Smooth muscle cell (in vitro differentiated cells): ENCODE measurements around the gene CPTP. TPM values are rescaled to one million over a fixed set of nuclear protein-coding genes. Genes with fewer than 3 reads are reported as not detected.

Experiments used
- DNase-seq: peaks from one replicate; lab custom pipeline; 2025; ENCODE audit not compliant: unreplicated experiment; lab: John Stamatoyannopoulos, UW
- H2AFZ ChIP-seq: fragments of 200-600 bp; sonication (generic); 2 replicates; pipeline ENCODE4 v1.6.0; 2016; ENCODE audit warnings: antibody characterized with exemption, low read depth, mild to moderate bottlenecking
- H3F3A ChIP-seq: fragments of 200-600 bp; sonication (generic); 2 replicates; pipeline ENCODE4 v1.6.0; 2017; ENCODE audit warnings: antibody characterized with exemption, low read depth
- H3K27ac ChIP-seq: fragments of 200-600 bp; sonication (generic); 2 replicates; pipeline ENCODE4 v1.5.1; 2016; ENCODE audit warnings: low read depth, mild to moderate bottlenecking
- H3K27me3 ChIP-seq: fragments of 200-600 bp; sonication (generic); 2 replicates; pipeline ENCODE4 v1.6.1; 2016; ENCODE audit warnings: low read depth, mild to moderate bottlenecking
- H3K36me3 ChIP-seq: fragments of 200-600 bp; sonication (generic); 2 replicates; pipeline ENCODE4 v1.5.1; 2016; ENCODE audit warnings: low read depth
- H3K4me1 ChIP-seq: fragments of 200-600 bp; sonication (generic); 2 replicates; pipeline ENCODE4 v1.5.1; 2016; ENCODE audit warnings: low read depth
- H3K4me2 ChIP-seq: fragments of 200-600 bp; sonication (generic); 2 replicates; pipeline ENCODE4 v1.6.0; 2016; ENCODE audit warnings: mild to moderate bottlenecking
- H3K4me3 ChIP-seq: fragments of 200-600 bp; sonication (generic); 2 replicates; pipeline ENCODE4 v1.5.1; 2016; ENCODE audit warnings: mild to moderate bottlenecking
- H3K79me2 ChIP-seq: fragments of 200-600 bp; sonication (generic); 2 replicates; pipeline ENCODE4 v1.6.0; 2016; ENCODE audit warnings: low read depth, mild to moderate bottlenecking
- H3K9ac ChIP-seq: fragments of 200-600 bp; sonication (generic); 2 replicates; pipeline ENCODE4 v1.6.0; 2016; ENCODE audit warnings: low read depth
- H3K9me3 ChIP-seq: fragments of 200-600 bp; sonication (generic); replicated peaks from 2 replicates; pipeline ENCODE4 v1.5.1; 2016; ENCODE audit warnings: low read depth
- H4K20me1 ChIP-seq: fragments of 200-600 bp; sonication (generic); 2 replicates; pipeline ENCODE4 v1.6.0; 2016; ENCODE audit warnings: low read depth
- CTCF ChIP-seq: fragments of 200-600 bp; sonication (generic); IDR thresholded peaks from 2 replicates; pipeline ENCODE4 v1.5.1; 2017; ENCODE audit warnings: borderline replicate concordance, mild to moderate bottlenecking, antibody characterized with exemption; ENCODE audit not compliant: insufficient read depth, poor library complexity, severe bottlenecking
- WGBS: methylation state at CpG from one replicate; pipeline ENCODE4 v1.1.7; 2016; ENCODE audit warnings: low lambda C conversion rate; 5-methylcytosine and 5-hydroxymethylcytosine counted together
- polyA plus RNA-seq: library from polyadenylated mRNA; unstranded; fragments of >200 nt; fragmentation: Nextera tagmentation; extraction: Ambion mirVana; gene quantifications from 2 replicates; pipeline ENCODE4 v1.2.1, GENCODE V29; 2016
- total RNA-seq: library from RNA; depleted of rRNA; stranded (reverse); fragments of >200 nt; gene quantifications from 2 replicates; pipeline ENCODE4 v1.2.3, GENCODE V29; 2014

The CPTP gene
- total and polyA plus RNA-seq, 2 experiments from 2014 or later, result 16.2 to 34.3 TPM

GRCh38 chr1:1282998-1283397, 41.6 kb upstream of the CPTP start:
- WGBS, result 91% methylated on average over 14 of the region's 14 CpGs
- H2AFZ ChIP-seq, result no peak overlapping the region
- H3K4me1 ChIP-seq, result no peaks in the 10 kb centered on the region
- TF ChIP-seq CTCF, result no peak
- H3K9ac ChIP-seq, result no peak overlapping the region
- no peaks in the 10 kb centered on the region for H4K20me1 ChIP-seq
- no peaks in the 10 kb centered on the region for H3K9me3 ChIP-seq
- H3K4me3 ChIP-seq, result no peak overlapping the region
- H3F3A ChIP-seq, result no peaks in the 10 kb centered on the region
- H3K36me3 ChIP-seq, result no peaks in the 10 kb centered on the region
- no peak overlapping the region for H3K4me2 ChIP-seq
- H3K27me3 ChIP-seq, result no peaks in the 10 kb centered on the region
- H3K27ac ChIP-seq, result no peak overlapping the region
- no peak for DNase-seq
- no peaks in the 10 kb centered on the region for H3K79me2 ChIP-seq

- TF ChIP-seq CTCF, result no peak
- DNase-seq, result no peak
- 57% methylated on average over 8 of the region's 9 CpGs for WGBS
- no peaks in the 10 kb centered on the region for H3K79me2 ChIP-seq
- H4K20me1 ChIP-seq, result no peaks in the 10 kb centered on the region
- H2AFZ ChIP-seq, result no peak overlapping the region
- H3F3A ChIP-seq, result no peaks in the 10 kb centered on the region
- H3K27me3 ChIP-seq, result no peaks in the 10 kb centered on the region
- no peak overlapping the region for H3K9ac ChIP-seq
- no peak overlapping the region for H3K4me2 ChIP-seq
- H3K27ac ChIP-seq, result no peak overlapping the region
- no peaks in the 10 kb centered on the region for H3K9me3 ChIP-seq
- no peaks in the 10 kb centered on the region for H3K36me3 ChIP-seq
- H3K4me3 ChIP-seq, result no peak overlapping the region
- H3K4me1 ChIP-seq, result no peaks in the 10 kb centered on the region
These were observed 40.8 kb upstream of the CPTP start for GRCh38 chr1:1283821-1284220.

GRCh38 chr1:1284221-1285101, 40.1 kb upstream of the CPTP start:
- H2AFZ ChIP-seq, result no peak overlapping the region
- H3K27me3 ChIP-seq, result no peaks in the 10 kb centered on the region
- WGBS, result 96% methylated on average over 28 of the region's 32 CpGs
- TF ChIP-seq CTCF, result no peak
- H3K79me2 ChIP-seq, result no peaks in the 10 kb centered on the region
- no peak overlapping the region for H3K9ac ChIP-seq
- H3K4me2 ChIP-seq, result no peak overlapping the region
- no peak overlapping the region for H3K27ac ChIP-seq
- H3K4me3 ChIP-seq, result no peak overlapping the region
- H3K36me3 ChIP-seq, result no peaks in the 10 kb centered on the region
- no peak for DNase-seq
- no peaks in the 10 kb centered on the region for H4K20me1 ChIP-seq
- H3F3A ChIP-seq, result no peaks in the 10 kb centered on the region
- no peaks in the 10 kb centered on the region for H3K4me1 ChIP-seq
- H3K9me3 ChIP-seq, result no peaks in the 10 kb centered on the region
